GM18499 (cell line): Measurements from ENCODE around the gene ACVR2A.

ENCODE experiments used
- ATAC-seq: cut with Tn5 transposase; IDR thresholded peaks from one replicate; pipeline ENCODE4 v1.9.1; 2021; ENCODE audit warnings: moderate number of reproducible peaks; ENCODE audit not compliant: insufficient read depth, unreplicated experiment

The ACVR2A gene

GRCh38 chr2:147854557-147855134 lies 9.8 kb downstream of the ACVR2A start:
- no peak for ATAC-seq

- no peak for ATAC-seq
Measured at GRCh38 chr2:147855316-147855715, 10.5 kb downstream of the ACVR2A start.

DNA sequence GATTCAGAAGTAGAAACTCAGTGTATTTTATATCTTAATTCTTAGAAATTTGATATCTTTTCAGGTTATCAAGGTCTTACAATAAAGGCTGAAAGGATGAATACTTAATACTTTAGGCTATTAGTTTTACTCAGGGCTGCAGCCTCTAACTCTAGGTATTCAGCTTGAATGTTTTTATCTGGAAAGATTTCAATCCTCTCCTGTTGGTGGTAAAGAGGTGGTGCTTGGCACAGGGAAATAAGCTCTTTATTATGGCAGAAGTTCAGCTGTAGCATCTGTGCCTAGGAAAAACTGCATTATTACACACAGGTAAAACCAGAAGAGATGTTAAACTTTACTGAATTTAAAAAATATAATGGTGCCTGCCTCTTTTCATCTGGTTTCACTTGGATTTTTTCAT lies 11.1 kb downstream of the ACVR2A start:
- ATAC-seq = no peak

DNA sequence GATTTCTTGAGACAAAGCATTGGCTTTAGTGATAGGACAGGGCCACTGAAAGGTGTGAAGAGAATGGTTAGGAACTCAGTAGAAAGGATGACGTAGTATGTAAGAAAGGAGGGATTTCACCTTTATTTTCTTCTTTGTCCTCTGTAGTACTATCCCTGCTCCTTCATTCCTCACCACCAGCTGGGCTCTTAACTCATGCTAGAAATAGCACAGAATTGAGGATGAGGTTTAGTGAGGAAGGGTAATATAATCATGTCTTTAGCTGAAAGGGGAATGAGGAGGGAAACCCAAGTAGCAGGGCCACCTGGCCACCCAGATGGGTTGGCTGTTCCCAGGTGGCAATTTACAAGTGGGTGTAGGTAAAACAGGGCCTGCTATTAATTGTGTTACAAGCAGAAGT lies 15.2 kb downstream of the ACVR2A start:
- no peak for ATAC-seq

DNA sequence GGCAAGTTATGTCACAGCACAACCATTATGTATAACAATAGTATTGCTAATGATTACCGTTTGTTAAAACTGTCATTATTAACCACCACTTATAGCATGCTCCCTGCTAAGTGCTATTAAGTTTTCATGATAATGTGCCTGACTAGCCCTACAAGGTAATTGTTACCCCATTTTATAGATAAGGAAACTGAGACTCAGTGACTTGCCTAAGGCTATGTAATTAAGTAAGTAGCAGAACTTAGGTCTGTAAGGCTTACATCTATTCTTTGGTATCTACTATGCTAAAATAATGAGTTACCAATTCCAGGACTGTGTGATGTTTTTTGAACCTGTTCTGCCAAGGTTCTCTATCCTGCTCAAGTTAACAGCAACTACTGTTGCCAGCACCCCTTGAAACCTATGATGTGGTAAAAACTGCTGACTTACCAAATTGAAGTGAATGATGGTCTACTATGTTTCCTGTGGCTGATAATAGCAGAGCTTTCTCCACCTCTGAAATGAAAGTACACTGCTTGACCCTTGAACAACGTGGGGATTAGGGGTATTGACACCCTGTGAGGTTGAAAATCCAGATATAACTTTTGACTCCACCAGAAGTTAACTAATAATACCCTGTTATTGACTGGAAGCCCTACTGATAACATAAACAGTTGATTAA lies 18.2 kb downstream of the ACVR2A start:
- no peak for ATAC-seq

GRCh38 chr2:147863835-147864234 lies 19.0 kb downstream of the ACVR2A start:
- ATAC-seq = no peak

DNA sequence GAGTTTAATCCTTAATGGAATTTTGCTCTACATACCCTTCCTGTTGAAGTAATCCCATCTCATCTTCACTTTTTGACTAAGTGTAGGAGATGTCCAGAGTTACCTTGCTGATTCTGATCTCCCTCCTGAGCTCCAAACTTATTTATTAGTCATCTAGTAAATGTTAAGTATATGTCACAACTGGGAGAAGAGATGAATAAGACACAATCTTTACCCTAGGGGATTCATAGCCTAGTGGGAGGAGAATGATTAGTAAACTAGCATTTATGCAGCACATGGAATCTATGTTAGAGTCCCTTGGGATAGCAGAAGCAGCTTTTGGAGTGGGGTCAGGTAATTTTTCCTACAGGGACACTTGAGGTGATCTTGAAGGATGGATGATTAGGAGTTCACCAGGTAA lies 20.7 kb downstream of the ACVR2A start:
- no peak for ATAC-seq

- no peak for ATAC-seq
Measured at GRCh38 chr2:147867050-147867449, 22.2 kb downstream of the ACVR2A start.

DNA sequence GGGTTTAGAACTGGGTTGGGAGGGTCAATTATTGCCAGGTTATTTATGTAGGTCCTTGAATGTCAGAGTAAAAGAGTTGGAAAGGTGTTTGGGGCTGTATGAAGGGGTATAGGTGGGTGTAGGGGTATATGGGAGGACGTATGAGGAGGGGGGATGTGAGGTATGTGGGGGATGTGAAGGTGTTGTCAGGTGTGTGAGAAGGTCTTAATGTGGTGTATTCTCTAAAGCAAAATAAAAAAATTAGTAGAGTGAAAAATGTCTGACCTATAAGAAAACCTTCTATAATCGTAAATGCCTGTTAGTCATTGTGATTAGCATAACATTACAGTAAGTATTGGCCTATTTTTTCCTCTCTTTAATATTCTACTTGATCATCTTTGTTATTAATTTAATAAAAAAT lies 25.1 kb downstream of the ACVR2A start:
- no peak for ATAC-seq

DNA sequence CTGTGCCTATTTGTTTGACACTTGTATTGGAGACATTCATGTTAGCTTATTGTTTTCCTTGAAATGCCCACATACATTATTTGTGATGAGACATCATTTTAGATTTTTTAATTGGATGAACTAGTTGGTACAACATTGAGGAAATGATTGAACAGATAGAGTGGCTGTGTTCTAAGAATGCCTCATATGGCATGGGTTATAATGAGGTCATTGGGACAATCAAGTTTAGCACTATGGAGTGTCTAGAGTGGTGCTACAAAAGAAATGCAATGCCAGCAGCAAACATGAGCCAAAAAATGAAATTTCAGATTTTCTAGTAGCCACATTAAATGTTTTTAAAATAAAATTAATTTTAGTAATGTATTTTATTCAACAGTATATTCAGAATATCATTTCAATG lies 28.1 kb downstream of the ACVR2A start:
- ATAC-seq = no peak

- ATAC-seq = no peak
Measured at GRCh38 chr2:147873859-147874483, 29.1 kb downstream of the ACVR2A start.

DNA sequence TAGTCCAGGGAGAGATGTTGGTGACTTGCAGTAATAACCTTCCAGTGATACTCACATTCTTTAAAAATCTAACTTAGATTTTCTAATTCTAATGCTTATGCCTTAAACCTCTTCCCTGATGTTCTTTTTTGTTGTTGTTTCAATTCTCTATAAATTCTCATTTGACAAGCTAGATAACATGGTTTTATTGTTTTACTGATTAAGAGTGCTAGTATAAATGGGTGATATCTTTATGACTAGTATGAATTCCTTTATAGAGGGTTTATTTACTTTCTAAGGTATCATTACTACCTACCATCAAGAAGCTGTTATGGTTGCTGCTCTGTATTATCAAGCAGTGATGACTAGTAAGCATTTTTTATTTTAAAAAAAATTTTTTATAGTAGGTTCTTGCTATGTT lies 35.0 kb downstream of the ACVR2A start:
- no peak for ATAC-seq

- ATAC-seq = no peak
Measured at GRCh38 chr2:147882631-147883030, 37.8 kb downstream of the ACVR2A start.

DNA sequence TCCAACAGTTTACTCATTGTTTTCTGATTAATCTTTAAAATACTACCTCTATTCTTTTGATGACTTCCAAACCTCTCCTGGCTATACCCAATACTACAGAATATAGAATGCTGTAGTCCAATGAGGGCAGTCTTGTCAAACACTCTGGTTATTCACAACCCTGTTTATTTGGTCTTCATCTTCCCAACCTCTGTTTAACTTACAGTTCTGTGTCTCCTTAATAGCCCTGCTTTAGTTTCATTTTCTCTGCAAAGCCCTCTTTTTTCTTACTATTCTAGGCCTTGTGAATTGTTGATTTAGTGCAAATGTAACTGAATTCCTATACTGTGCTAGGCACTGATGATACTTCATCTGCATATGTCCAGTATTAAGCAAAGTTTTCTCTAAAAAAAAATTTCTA lies 40.0 kb downstream of the ACVR2A start:
- no peak for ATAC-seq

GRCh38 chr2:147886136-147886535 lies 41.3 kb downstream of the ACVR2A start:
- ATAC-seq = no peak

- ATAC-seq = peak; percentile 73
Measured at GRCh38 chr2:147888680-147889079, 43.9 kb downstream of the ACVR2A start.

DNA sequence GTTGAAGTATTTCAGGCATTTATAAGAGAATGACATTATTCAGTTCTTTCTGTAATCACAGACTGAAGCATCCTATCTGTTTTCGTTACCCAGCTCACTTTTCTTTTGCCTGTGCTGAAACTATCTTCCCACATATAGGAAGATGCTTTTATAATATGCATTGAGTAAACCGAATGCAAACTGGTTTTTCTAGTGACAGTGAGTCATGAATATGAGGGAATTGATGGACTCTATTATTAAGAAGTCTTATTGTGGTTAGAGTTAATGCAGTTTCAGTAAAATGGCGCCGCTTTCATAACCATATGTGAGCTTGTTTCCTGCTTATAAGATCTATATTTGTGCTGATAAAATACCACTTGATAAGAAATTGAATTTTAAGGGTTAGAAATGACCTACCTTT lies 59.2 kb downstream of the ACVR2A start:
- ATAC-seq = no peak

GRCh38 chr2:147909178-147909577 lies 64.3 kb downstream of the ACVR2A start:
- ATAC-seq = no peak

GRCh38 chr2:147910990-147911473 lies 66.2 kb downstream of the ACVR2A start:
- no peak for ATAC-seq

- no peak for ATAC-seq
Measured at GRCh38 chr2:147913701-147914480, 69.1 kb downstream of the ACVR2A start.

DNA sequence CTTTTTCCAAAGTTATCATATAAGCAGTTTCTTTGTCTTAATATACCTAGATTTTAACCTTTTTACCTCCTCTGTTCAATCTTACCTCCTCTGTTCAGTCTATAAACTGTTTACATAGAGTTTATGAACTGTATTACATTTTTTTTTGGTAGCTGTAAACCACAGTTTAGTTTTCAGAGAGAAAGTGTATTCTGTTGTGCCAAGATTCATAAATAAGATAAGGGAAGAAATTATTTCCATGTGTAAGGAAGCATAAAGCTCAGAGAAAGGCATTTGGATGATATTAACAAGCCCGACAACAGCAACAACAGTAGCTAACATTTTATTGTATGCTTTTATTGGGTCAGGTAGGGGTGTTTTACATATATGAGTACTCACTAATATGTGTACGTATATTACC lies 71.2 kb downstream of the ACVR2A start:
- ATAC-seq = no peak
